Neutrophil (primary cell): ENCODE measurements around the gene MISP.

Experiments
- H3K27ac ChIP-seq: fragments of 200-600 bp; sonication (generic); 2 replicates; pipeline ENCODE4 v1.5.1; 2016; ENCODE audit warnings: mild to moderate bottlenecking, moderate library complexity
- H3K27me3 ChIP-seq: fragments of 200-600 bp; sonication (generic); 2 replicates; pipeline ENCODE4 v1.6.0; 2016; ENCODE audit warnings: mild to moderate bottlenecking
- H3K36me3 ChIP-seq: fragments of 200-600 bp; sonication (generic); 2 replicates; pipeline ENCODE4 v1.5.1; 2017
- H3K4me1 ChIP-seq, 2 experiments: fragments of 200-600 bp in 1 of 2; sonication (generic) in 1 of 2; 1 replicate in 1 of 2; 2 replicates in 1 of 2; pipeline versions ENCODE4 v1.5.1 to v1.6.1; 2013 to 2016; ENCODE audit warnings: low read depth in 1 of 2, low read length in 1 of 2, mild to moderate bottlenecking in 1 of 2, moderate library complexity in 1 of 2; ENCODE audit not compliant: control insufficient read depth in 1 of 2, insufficient read depth in 1 of 2
- H3K4me3 ChIP-seq, 2 experiments: fragments of 200-600 bp in 1 of 2; sonication (generic) in 1 of 2; 1 replicate in 1 of 2; 2 replicates in 1 of 2; pipeline ENCODE4 v1.5.1; 2013 to 2016; ENCODE audit warnings: low read depth in 1 of 2, low read length in 1 of 2, mild to moderate bottlenecking in 1 of 2, moderate library complexity in 1 of 2
- H3K9me3 ChIP-seq: fragments of 200-600 bp; sonication (generic); 2 replicates; pipeline ENCODE4 v1.5.1; 2016
- TF ChIP-seq, protein P1 (sequence below): fragments of 200-600 bp; sonication (generic); IDR thresholded peaks from 2 replicates; pipeline ENCODE4 v1.5.1; 2016; ENCODE audit warnings: antibody characterized with exemption

MISP gene

DNA sequence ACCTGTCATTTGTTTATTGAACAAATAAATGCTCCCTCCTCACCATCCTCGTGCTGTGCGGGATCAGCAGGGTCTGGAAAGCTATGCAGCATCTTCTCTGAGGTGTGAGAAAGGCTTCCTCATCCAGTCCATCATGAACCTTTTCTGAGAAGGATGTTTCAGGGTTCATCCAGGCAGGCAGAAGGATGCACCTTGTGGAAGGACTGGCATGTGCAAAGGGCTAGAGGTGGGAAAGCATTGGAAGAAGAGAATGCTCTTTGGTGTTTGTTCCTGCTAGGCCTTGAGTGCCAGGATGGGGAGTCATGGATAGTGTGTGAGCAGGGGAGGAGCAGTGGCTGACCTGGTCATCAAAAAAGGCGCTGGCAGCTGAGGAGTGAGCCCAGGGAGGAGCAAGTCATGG is 35.6 kb upstream of the MISP start:
- H3K9me3 ChIP-seq = no peaks in the 10 kb centered on the region
- H3K4me1 ChIP-seq = no peaks in the 10 kb centered on the region
- H3K27me3 ChIP-seq = peaks cover 50% of the 10 kb centered on the region
- no peak overlapping the region for H3K4me3 ChIP-seq
- no peak overlapping the region for H3K27ac ChIP-seq
- TF ChIP-seq, protein P1, sequence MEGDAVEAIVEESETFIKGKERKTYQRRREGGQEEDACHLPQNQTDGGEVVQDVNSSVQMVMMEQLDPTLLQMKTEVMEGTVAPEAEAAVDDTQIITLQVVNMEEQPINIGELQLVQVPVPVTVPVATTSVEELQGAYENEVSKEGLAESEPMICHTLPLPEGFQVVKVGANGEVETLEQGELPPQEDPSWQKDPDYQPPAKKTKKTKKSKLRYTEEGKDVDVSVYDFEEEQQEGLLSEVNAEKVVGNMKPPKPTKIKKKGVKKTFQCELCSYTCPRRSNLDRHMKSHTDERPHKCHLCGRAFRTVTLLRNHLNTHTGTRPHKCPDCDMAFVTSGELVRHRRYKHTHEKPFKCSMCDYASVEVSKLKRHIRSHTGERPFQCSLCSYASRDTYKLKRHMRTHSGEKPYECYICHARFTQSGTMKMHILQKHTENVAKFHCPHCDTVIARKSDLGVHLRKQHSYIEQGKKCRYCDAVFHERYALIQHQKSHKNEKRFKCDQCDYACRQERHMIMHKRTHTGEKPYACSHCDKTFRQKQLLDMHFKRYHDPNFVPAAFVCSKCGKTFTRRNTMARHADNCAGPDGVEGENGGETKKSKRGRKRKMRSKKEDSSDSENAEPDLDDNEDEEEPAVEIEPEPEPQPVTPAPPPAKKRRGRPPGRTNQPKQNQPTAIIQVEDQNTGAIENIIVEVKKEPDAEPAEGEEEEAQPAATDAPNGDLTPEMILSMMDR = no peak
- no peaks in the 10 kb centered on the region for H3K36me3 ChIP-seq

DNA sequence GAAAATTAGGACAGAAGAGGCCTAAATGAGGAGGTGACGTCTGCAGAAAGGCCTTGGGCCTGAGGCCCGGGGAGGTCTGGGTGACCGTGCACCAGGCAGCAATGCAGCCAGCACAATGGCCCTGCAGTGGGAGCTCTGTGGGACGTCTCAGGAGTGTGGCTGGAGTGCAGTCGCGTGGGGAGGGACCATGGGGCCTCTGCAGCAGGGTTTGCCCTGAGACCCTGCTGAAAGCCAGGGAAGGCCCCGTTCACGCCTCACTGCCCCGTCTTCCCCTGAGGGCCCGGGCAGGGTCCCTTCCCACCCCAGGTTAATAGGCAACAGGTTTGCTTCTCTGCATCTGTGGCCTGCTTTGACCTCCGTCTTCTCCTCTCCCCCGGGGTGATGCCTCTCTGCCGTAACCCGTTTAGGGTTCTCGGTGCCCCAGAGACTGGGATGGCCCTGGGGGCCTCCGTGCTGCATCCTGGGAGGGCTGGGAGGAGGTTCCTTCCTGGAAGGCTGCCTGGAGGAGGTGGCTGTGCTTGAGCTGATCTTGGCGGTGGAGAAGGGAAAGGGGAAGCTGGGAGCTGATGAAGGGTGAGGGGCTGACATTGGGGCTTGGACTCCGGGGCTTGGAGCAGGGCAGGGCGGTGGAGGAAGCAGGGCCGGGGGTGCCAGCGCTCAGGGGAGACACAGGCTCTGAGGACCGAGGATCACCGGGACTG is 32.5 kb upstream of the MISP start:
- no peak overlapping the region for H3K4me3 ChIP-seq
- H3K9me3 ChIP-seq = no peaks in the 10 kb centered on the region
- TF ChIP-seq, protein P1 = no peak
- H3K4me1 ChIP-seq = no peaks in the 10 kb centered on the region
- no peaks in the 10 kb centered on the region for H3K36me3 ChIP-seq
- no peak overlapping the region for H3K27ac ChIP-seq
- peaks cover 64% of the 10 kb centered on the region for H3K27me3 ChIP-seq

DNA sequence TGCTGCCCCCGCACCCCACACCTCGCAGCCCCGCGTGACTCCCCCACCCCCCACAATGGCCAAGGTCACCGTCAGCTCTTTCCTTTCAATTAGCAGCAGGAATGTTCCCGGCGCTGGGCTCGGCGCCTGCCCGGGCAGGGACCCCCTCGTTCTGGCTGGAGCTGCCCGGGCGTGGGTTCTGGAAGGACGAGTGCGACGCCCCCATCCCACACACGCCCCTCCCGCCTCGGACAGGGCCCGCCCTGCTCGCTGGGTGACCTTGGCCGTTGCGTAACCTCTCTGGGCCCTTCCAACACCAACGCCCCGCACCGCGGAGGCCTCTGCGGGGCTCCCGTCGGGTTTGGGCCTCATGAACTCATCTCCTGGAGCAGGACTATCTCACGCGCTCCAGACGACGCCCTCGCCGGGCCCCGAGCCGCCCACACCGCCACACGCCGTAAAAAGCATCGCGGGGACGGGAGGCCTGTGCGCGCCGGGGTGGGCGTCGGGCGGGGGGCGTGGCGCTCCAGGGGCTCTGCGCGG is 31.9 kb upstream of the MISP start:
- no peak overlapping the region for H3K4me3 ChIP-seq
- TF ChIP-seq, protein P1 = no peak
- H3K9me3 ChIP-seq = no peaks in the 10 kb centered on the region
- H3K27ac ChIP-seq = no peak overlapping the region
- peaks cover 64% of the 10 kb centered on the region for H3K27me3 ChIP-seq
- H3K36me3 ChIP-seq = no peaks in the 10 kb centered on the region
- no peaks in the 10 kb centered on the region for H3K4me1 ChIP-seq

DNA sequence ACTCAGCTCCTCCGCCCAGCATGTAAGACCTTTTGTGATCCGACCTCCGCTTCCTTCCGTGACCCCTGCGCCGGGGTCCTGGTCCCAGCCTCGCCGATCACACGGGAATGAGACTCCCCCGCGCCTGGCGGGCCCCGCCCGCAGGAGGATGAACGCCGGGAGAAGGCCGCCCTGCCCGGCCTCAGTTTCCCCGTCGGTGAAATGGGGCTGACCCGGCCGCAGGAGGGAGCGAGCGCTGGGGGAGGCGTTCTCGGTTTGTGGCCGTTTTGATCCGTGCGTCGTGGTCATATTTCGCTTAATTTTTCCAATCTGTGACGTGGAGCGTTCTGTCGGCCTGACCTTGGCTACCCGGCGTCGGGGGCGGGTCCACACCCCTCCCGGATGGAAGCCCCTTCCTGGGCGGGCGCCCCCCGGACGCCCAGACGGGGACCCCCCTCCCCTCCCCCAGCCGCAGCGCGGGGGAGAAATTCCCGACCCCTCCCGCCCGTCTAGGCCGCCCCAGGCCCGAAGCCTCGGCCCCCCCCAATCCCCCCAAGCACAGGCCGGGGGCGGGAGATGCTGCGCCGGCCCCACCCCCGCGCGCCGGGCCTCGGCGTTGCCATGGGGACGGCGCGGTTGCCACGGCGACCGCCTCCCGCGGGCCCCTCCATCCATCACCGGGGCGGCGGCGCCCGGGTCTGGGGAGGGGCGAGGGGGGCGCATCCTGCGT is 31.1 kb upstream of the MISP start:
- Histone ChIP-seq H3K27ac (no peak overlapping the region), H3K36me3 (no peaks in the 10 kb centered on the region), H3K9me3 (no peaks in the 10 kb centered on the region), H3K27me3 (peaks cover 64% of the 10 kb centered on the region), H3K4me3 (no peak overlapping the region), H3K4me1 (no peaks in the 10 kb centered on the region)
- TF ChIP-seq, protein P1 = no peak

DNA sequence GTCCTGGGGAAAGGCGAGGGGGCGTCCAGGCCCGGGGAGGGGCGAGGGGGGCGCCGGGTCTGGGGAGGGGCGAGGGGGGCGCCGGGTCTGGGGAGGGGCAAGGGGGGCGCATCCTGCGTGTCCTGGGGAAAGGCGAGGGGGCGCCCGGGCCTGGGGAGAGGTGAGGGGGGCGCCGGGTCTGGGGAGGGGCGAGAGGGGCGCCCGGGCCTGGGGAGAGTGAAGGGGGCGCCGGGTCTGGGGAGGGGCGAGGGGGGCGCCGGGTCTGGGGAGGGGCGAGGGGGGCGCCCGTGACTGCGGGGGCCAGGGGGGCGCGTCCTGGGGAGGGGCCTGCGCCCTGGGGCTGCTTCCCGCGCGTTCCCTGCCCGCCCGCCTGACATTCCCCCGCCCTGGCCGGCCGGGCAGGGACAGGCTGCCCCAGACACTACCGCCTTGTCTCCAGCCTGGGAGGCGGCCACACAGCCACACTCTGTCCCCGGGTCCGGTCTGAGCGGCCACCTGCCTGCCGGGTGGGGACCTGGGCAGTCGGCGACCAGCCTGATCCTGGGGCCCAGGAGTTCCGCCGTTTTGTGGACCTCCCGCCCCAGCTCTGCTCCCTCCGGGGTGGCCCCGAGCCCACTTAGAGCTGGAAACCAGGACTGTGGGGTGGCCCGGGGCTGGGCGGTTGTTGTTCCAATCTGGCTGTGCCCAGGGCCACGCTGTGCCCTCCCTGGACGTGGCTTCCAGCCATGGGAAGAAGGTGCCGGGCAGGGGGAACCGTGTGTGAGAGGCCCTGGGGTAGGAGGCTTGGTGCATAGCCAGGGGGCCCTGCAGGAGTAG is 30.4 kb upstream of the MISP start:
- Histone ChIP-seq H3K27me3 (peaks cover 64% of the 10 kb centered on the region), H3K36me3 (no peaks in the 10 kb centered on the region), H3K4me3 (no peak overlapping the region), H3K27ac (no peak overlapping the region), H3K9me3 (no peaks in the 10 kb centered on the region), H3K4me1 (no peaks in the 10 kb centered on the region)
- TF ChIP-seq, protein P1 = no peak
